ENCODE measurements around the gene FCRL4. TPM values are rescaled to one million over a fixed set of nuclear protein-coding genes. Genes with fewer than 3 reads are reported as not detected.
A peak's percentile ranks its signal among the peaks of the same experiment; 100 is the strongest.

The FCRL4 gene
- total RNA-seq, 4 donors from 2014 or later, result not detected

DNA sequence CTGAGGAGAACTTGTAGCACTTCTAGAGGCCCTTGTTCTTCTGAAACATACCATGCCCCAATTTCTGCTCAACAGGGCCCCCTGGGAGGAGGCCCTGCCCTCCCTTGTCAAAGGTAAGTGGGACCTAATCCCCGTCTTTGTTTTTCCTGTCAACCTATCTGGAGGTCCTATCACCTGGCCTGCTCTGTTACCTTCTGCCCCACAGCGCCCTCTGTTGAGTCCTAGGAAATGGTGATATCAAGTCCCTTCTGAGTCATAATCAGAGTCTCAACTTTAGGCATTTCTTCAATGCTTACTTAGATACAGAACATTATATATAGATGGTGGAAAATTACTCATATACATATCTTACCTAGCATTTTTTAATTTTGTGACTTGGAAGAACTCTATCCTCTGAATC is 28.2 kb upstream of the FCRL4 start:
- Histone ChIP-seq H3K36me3 (no peaks in the 10 kb centered on the region), H3K27ac (no peak overlapping the region), H3K9me3 (peaks cover 0 to 3% (median 0%) of the 10 kb centered on the region in 4 donors), H3K4me3 (no peak overlapping the region), H3K4me1 (no peaks in the 10 kb centered on the region), H3K27me3 (no peaks in the 10 kb centered on the region)
- WGBS, 2 donors, result 12 to 18% methylated on average over 2 of the region's 2 CpGs
- peak in 1 of 5 experiments; percentile 22 for TF ChIP-seq CTCF (IDR thresholded peaks at IDR 0.05)
- TF ChIP-seq EP300 (IDR thresholded peaks at IDR 0.05), result no peak
- no peak for DNase-seq (ENCODE audit: low spot score in 2 of 2)

- no peak for DNase-seq (ENCODE audit: low spot score in 2 of 2)
- 55 to 69% methylated on average over 2 of the region's 2 CpGs for WGBS, 2 donors
- Histone ChIP-seq H3K4me3 (no peak overlapping the region), H3K9me3 (peaks cover 0 to 3% (median 0%) of the 10 kb centered on the region in 4 donors), H3K36me3 (no peaks in the 10 kb centered on the region), H3K4me1 (no peaks in the 10 kb centered on the region), H3K27ac (no peak overlapping the region), H3K27me3 (no peaks in the 10 kb centered on the region)
- TF ChIP-seq EP300 (IDR thresholded peaks at IDR 0.05) (no peak), CTCF (IDR thresholded peaks at IDR 0.05) (no peak)
These were observed 26.6 kb upstream of the FCRL4 start for GRCh38 chr1:157624471-157624870.

DNA sequence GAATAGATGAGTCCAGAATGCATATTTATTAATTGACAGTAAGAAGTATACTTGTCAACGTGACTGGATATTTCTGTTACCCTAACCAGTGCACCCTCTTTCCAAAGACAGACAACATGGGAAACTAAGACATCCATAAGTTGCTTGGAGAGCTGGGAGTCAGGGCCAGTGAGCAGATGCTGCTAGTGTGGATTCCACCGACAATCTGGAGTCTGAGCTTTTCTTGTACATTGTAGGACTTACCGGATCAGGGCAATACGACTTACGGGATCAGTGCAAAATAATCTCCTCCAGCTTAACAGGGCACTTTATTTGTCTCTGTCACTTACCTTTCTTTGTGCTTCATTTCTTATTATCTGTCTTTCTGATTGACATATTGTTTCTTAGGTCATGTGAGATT is 24.6 kb upstream of the FCRL4 start:
- WGBS, 2 donors, result 86 to 95% methylated on average over 5 of the region's 5 CpGs
- no peak for DNase-seq (ENCODE audit: low spot score in 2 of 2)
- H3K27ac ChIP-seq, result no peak overlapping the region

DNA sequence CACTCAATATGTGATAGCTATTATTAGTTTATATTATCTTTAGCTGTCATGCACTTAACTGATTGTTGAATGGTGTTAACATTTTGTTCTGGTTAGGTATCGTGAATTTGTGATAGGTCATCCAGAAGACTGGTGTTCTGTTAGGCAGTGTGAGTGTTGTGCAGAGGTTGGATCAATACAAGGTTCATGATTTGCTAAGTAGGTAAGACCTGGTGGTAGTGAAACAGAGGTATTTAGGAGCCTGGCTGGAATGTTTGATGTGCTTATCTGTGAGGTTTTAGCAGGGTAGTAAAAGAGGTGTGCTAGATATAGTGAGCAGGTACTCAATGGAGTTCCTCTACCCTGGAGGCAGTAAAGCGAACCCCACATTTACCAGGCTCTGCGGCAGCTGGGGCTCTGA is 20.3 kb upstream of the FCRL4 start:
- Histone ChIP-seq H3K36me3 (no peaks in the 10 kb centered on the region), H3K4me1 (no peaks in the 10 kb centered on the region), H3K27me3 (no peaks in the 10 kb centered on the region), H3K4me3 (no peak overlapping the region), H3K9me3 (no peaks in the 10 kb centered on the region), H3K27ac (no peak overlapping the region)
- no peak for TF ChIP-seq CTCF (IDR thresholded peaks at IDR 0.05)
- TF ChIP-seq POLR2A (IDR thresholded peaks at IDR 0.05), result no peak
- no peak for TF ChIP-seq EP300 (IDR thresholded peaks at IDR 0.05)
- DNase-seq (ENCODE audit: low spot score in 2 of 2), result no peak
- WGBS, 2 donors, result 91% methylated on average over 3 of the region's 3 CpGs

More for the DNA sequence above, 24.6 kb upstream of the FCRL4 start:
- H3K4me1 ChIP-seq, result no peaks in the 10 kb centered on the region
- H3K27me3 ChIP-seq, result no peaks in the 10 kb centered on the region
- TF ChIP-seq CTCF (IDR thresholded peaks at IDR 0.05), result no peak
- TF ChIP-seq POLR2A (IDR thresholded peaks at IDR 0.05), result no peak
- TF ChIP-seq EP300 (IDR thresholded peaks at IDR 0.05), result no peak
- no peaks in the 10 kb centered on the region for H3K36me3 ChIP-seq
- no peak overlapping the region for H3K4me3 ChIP-seq
- H3K9me3 ChIP-seq, result peaks cover 0 to 3% (median 0%) of the 10 kb centered on the region in 4 donors

GRCh38 chr1:157600236-157600635 is 2.4 kb upstream of the FCRL4 start:
- Histone ChIP-seq H3K9me3 (no peaks in the 10 kb centered on the region), H3K4me3 (no peak overlapping the region), H3K27ac (no peak overlapping the region), H3K36me3 (no peaks in the 10 kb centered on the region), H3K4me1 (no peaks in the 10 kb centered on the region), H3K27me3 (peaks cover 0 to 8% of the 10 kb centered on the region in 2 donors)
- no peak for DNase-seq (ENCODE audit: low spot score in 2 of 2)
- TF ChIP-seq CTCF (IDR thresholded peaks at IDR 0.05) (no peak), POLR2A (IDR thresholded peaks at IDR 0.05) (no peak)
- WGBS, 2 donors, result 61 to 70% methylated on average over 1 of the region's 1 CpG
